Stomach (tissue), 4 donors: ENCODE measurements around the gene SSR4.

ENCODE experiments used
- CTCF ChIP-seq, 7 experiments: fragments of 450-650 bp in 4 of 7; fragments of 200-600 bp in 3 of 7; sonication (generic) in 3 of 7; IDR thresholded peaks; one replicate each; pipeline ENCODE4 v1.5.1; 2016 to 2019; ENCODE audit warnings: antibody characterized with exemption in 7 of 7, control low read depth in 2 of 7, mild to moderate bottlenecking in 1 of 7
- EP300 ChIP-seq: sonication (generic); formaldehyde crosslinking; IDR thresholded peaks from one replicate; pipeline ENCODE4 v1.6.1; 2017; ENCODE audit warnings: antibody characterized with exemption
- POLR2A ChIP-seq, 4 donors: fragments of 450-650 bp; IDR thresholded peaks; one replicate each; pipeline ENCODE4 v1.6.1; 2016; ENCODE audit warnings: antibody characterized with exemption in 4 of 4, control low read depth in 2 of 4, mild to moderate bottlenecking in 1 of 4, moderate library complexity in 1 of 4
- POLR2AphosphoS5 ChIP-seq, 3 donors: sonication (generic); formaldehyde crosslinking; IDR thresholded peaks; one replicate each; pipeline ENCODE4 v1.6.1; 2016; ENCODE audit warnings: antibody characterized with exemption in 3 of 3

- TF ChIP-seq POLR2A (IDR thresholded peaks at IDR 0.05) (no peak), CTCF (IDR thresholded peaks at IDR 0.05) (no peak), EP300 (no peak), POLR2AphosphoS5 (IDR thresholded peaks at IDR 0.05) (no peak)
Observed at GRCh38 chrX:153845195-153845594, 50.7 kb downstream of the SSR4 start.
